ENCODE measurements around the gene ADD2. TPM values are rescaled to one million over a fixed set of nuclear protein-coding genes. Genes with fewer than 3 reads are reported as not detected.

ADD2 gene
- total RNA-seq, 1 donor from 2014 or later, result 3.4 TPM

GRCh38 chr2:70752396-70752795 lies 15.6 kb downstream of the ADD2 start:
- no peaks in the 10 kb centered on the region for H3K4me1 ChIP-seq
- no peak for TF ChIP-seq POLR2AphosphoS5 (IDR thresholded peaks at IDR 0.05; ENCODE audit: insufficient read depth in 1 of 2, low read depth in 1 of 2)
- TF ChIP-seq POLR2A (IDR thresholded peaks at IDR 0.05), result no peak
- no peak for TF ChIP-seq CTCF (IDR thresholded peaks at IDR 0.05)
- no peak overlapping the region for H3K4me3 ChIP-seq
- no peaks in the 10 kb centered on the region for H3K36me3 ChIP-seq
- H3K9me3 ChIP-seq, result no peaks in the 10 kb centered on the region
- no peak overlapping the region for H3K27ac ChIP-seq
- intact Hi-C loops (cut with DNase I), result no loop called here
- H3K27me3 ChIP-seq, result no peaks in the 10 kb centered on the region
- no peak for DNase-seq (ENCODE audit: extremely low spot score in 2 of 2)

- Histone ChIP-seq H3K9me3 (no peaks in the 10 kb centered on the region), H3K36me3 (no peaks in the 10 kb centered on the region), H3K27ac (no peak overlapping the region), H3K4me3 (no peak overlapping the region), H3K4me1 (no peaks in the 10 kb centered on the region), H3K27me3 (no peaks in the 10 kb centered on the region)
- intact Hi-C loops (cut with DNase I), result no loop called here
- DNase-seq (ENCODE audit: extremely low spot score in 2 of 2), result no peak
- no peak for TF ChIP-seq POLR2AphosphoS5 (IDR thresholded peaks at IDR 0.05; ENCODE audit: insufficient read depth in 1 of 2, low read depth in 1 of 2)
- no peak for TF ChIP-seq CTCF (IDR thresholded peaks at IDR 0.05)
- no peak for TF ChIP-seq POLR2A (IDR thresholded peaks at IDR 0.05)
Measured at GRCh38 chr2:70751881-70752280, 16.1 kb downstream of the ADD2 start.

GRCh38 chr2:70750320-70750719 lies 17.7 kb downstream of the ADD2 start:
- no peak for DNase-seq (ENCODE audit: extremely low spot score in 2 of 2)
- Histone ChIP-seq H3K9me3 (no peaks in the 10 kb centered on the region), H3K4me3 (no peak overlapping the region), H3K4me1 (no peaks in the 10 kb centered on the region), H3K27me3 (no peaks in the 10 kb centered on the region), H3K27ac (no peak overlapping the region), H3K36me3 (no peaks in the 10 kb centered on the region)
- intact Hi-C loops (cut with DNase I), result no loop called here
- TF ChIP-seq POLR2A (IDR thresholded peaks at IDR 0.05) (no peak), CTCF (IDR thresholded peaks at IDR 0.05) (no peak), POLR2AphosphoS5 (IDR thresholded peaks at IDR 0.05; ENCODE audit: insufficient read depth in 1 of 2, low read depth in 1 of 2) (no peak)

GRCh38 chr2:70748002-70748784 lies 19.8 kb downstream of the ADD2 start:
- Histone ChIP-seq H3K27me3 (no peaks in the 10 kb centered on the region), H3K4me1 (no peaks in the 10 kb centered on the region), H3K4me3 (no peak overlapping the region), H3K27ac (no peak overlapping the region), H3K9me3 (no peaks in the 10 kb centered on the region), H3K36me3 (no peaks in the 10 kb centered on the region)
- no peak for DNase-seq (ENCODE audit: extremely low spot score in 2 of 2)
- intact Hi-C loops (cut with DNase I), result no loop called here
- TF ChIP-seq POLR2A (IDR thresholded peaks at IDR 0.05) (no peak), POLR2AphosphoS5 (IDR thresholded peaks at IDR 0.05; ENCODE audit: insufficient read depth in 1 of 2, low read depth in 1 of 2) (no peak), CTCF (IDR thresholded peaks at IDR 0.05) (no peak)

GRCh38 chr2:70747284-70747683 lies 20.7 kb downstream of the ADD2 start:
- Histone ChIP-seq H3K27ac (no peak overlapping the region), H3K4me1 (no peaks in the 10 kb centered on the region), H3K9me3 (no peaks in the 10 kb centered on the region), H3K4me3 (no peak overlapping the region), H3K27me3 (no peaks in the 10 kb centered on the region), H3K36me3 (no peaks in the 10 kb centered on the region)
- intact Hi-C loops (cut with DNase I), result no loop called here
- TF ChIP-seq POLR2AphosphoS5 (IDR thresholded peaks at IDR 0.05; ENCODE audit: insufficient read depth in 1 of 2, low read depth in 1 of 2) (no peak), POLR2A (IDR thresholded peaks at IDR 0.05) (no peak), CTCF (IDR thresholded peaks at IDR 0.05) (no peak)
- DNase-seq (ENCODE audit: extremely low spot score in 2 of 2), result no peak
